GM21447 (cell line): ENCODE data around the gene SIAH3.

Source experiments
- ATAC-seq: cut with Tn5 transposase; IDR thresholded peaks from one replicate; pipeline ENCODE4 v1.9.1; 2021; ENCODE audit not compliant: unreplicated experiment

SIAH3 gene

DNA sequence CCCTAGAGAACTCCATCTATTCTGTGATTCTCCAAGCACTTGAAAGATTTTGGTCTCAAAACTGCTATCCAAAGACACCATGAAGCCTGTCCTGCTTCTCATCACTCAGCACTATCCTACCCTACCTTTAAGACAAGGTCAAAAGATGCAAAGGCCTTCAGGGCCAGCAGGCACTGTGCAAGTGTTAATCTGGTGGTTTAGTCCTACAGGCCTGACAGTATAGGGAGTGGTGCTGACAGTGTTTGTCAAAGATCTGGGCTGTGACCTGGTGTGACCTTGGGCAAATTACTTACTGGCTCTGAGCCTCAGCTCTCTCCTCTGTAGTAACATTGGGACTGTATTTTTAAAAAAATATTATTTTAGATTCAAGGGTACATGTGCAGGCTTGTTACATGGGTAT is 28.0 kb downstream of the SIAH3 start:
- ATAC-seq = no peak

GRCh38 chr13:45821811-45822210 is 29.7 kb downstream of the SIAH3 start:
- no peak for ATAC-seq

- ATAC-seq = no peak
Observed at GRCh38 chr13:45820106-45820838, 31.3 kb downstream of the SIAH3 start.

- ATAC-seq = no peak
Observed at GRCh38 chr13:45817833-45818232, 33.7 kb downstream of the SIAH3 start.

DNA sequence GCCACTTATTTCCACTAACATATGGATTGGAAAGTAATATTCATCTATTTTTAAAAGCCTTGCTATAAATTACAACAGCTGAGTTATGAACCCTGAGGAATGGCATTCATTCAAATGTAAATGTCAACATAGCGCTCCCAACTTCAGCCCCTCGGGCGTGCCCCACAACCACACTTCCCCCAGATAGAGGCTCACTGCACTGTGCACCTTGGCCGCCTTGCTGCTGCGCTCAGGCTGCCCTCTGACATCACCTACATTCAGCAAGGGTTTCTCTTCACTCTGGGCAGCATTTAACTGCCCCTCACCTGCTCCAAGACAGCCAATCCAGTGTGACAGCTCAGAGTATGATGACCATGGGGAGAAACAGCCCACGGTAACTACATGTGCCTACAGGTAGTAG is 35.1 kb downstream of the SIAH3 start:
- ATAC-seq = no peak

- ATAC-seq = no peak
Observed at GRCh38 chr13:45812695-45813372, 38.7 kb downstream of the SIAH3 start.

- ATAC-seq = no peak
Observed at GRCh38 chr13:45811891-45812694, 39.5 kb downstream of the SIAH3 start.

- no peak for ATAC-seq
Observed at GRCh38 chr13:45809801-45810394, 41.7 kb downstream of the SIAH3 start.

- no peak for ATAC-seq
Observed at GRCh38 chr13:45808925-45809324, 42.6 kb downstream of the SIAH3 start.

DNA sequence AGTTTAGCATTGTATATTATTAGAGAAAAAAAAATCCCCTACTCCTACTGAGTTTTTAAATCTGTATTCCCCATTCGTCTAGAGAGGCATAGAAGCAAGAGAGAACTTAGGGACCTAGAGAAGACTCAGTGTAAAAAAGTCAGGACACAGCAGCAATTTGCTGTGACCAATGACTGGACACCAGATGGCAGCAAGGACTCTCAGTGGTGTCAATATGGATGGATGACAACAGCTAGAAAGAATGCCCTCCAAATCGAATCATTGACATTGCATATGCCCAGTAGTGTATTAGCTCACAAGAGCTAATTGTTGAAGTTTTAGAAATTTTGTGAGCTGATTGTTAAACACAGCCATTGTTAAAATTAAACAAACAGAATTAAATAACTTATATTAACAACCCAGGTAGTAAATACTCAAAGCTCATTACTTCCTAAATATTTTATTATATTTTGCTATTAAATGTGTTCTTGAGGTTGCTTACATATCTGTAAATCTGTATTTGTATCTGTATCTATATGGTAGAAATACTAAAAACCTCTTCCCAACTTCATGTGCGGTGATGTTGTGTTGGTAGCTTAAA is 43.9 kb downstream of the SIAH3 start:
- ATAC-seq = no peak

- no peak for ATAC-seq
Observed at GRCh38 chr13:45800485-45800884, 51.1 kb downstream of the SIAH3 start.

GRCh38 chr13:45799451-45799850 is 52.1 kb downstream of the SIAH3 start:
- no peak for ATAC-seq

- no peak for ATAC-seq
Observed at GRCh38 chr13:45798851-45799250, 52.7 kb downstream of the SIAH3 start.

DNA sequence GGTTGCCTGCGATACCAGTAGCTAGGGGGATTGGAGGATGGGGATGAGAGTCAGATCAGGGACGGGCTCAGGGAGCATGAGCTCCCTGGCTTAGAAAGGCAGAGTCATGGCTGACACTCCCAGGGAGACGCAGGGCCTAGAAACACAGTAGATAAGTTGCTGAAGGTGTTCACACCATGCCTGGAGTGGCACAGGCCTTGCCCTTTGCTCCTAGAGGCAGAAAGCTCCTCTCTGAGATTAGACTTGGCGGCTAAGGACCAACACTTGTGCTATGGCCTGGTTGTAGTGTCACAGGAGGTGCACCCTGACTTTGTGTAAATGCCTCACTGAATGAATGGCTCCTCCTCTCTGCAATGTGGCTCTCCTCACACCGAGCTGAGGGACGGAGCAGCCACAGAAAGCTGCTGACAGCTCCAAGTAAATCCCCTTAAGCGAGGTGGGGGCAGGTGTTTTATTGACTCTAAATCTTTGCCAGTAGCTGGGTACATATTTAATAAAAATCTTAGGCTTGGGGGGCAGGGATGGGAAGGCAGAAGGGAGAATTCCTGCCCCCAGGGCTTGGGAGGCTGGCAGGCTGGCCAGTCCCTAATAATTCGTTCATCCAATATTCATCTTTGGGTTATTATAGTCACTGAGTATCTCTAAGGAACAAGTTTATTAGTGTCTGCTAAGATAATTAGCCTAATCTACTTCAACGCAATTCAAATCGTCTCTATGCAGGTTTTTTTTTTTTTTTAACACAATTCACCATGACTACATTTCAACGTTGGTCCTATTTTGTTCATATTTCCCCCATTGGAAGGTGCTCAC is 54.9 kb downstream of the SIAH3 start:
- no peak for ATAC-seq

DNA sequence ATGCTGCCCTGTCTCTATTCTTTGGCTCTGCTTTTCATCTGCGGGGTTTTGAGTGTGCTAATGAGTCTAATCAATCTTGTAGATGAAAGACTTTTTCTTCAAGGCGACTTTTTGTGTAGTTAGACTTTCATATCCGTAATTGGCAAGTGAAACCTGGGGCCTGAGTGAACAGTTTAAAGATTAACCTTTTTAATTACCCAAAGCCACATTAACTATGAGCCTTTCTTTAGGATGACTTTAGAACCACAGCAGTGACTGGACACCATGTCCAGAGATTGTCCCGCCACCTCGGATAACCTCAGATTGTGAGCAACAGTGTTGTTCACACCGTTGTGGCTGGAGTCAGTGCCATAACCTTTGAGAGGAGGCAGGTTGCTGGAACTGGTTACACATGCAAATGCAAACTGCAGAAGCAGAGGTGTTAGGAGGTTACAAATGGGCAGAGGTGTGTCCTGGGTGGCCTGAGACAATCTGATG is 58.7 kb downstream of the SIAH3 start:
- ATAC-seq = no peak

- no peak for ATAC-seq
Observed at GRCh38 chr13:45788011-45788410, 63.5 kb downstream of the SIAH3 start.

DNA sequence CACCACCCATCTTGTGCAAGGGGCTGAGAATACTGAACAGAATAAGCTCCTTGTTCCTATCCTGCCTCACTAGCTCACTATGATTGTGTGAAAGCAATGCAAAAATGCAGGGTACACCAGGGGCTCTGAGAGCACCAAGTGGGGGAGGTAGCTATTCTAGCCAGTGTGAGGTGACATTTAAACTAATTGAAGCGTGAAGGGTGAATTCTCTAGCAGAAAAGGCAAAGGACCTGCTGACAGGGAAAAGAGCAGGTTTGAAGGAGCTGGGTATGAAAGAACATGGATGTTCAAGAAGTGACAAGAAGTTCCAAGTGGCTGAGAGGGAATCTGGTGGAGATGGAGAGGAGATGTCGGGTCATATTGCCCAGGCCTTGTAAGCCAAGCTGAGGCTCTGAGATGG is 64.2 kb downstream of the SIAH3 start:
- no peak for ATAC-seq

DNA sequence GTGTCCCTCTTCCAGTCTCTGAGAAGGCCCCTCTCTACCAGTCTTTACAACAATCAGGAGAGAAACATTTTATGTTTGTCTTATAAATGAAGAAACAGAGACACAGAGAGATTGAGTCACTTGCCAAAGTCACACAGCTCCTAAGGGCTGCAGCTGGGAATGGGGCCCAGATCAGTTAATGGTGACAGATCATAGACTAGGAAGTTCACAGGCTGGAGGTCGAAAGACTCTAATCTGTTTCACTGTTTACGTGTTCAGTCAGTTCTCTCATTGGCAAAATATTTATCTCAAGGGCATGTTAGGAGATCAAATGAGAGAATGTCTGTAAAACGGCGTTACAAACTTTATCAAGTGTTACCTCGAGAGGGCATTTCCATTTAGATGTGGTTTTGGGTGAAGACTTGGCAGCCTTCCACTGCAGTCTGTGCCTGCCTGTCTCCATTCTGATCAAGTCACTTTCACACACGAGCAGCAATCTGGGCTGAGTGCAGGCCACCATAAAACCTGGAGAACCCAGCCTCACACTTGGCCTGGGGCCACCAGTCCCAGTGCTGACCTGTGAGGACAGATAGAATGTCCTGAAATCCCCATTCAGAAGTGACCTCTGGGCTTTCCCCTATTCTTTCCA is 65.1 kb downstream of the SIAH3 start:
- ATAC-seq = no peak

- no peak for ATAC-seq
Observed at GRCh38 chr13:45784755-45785675, 66.5 kb downstream of the SIAH3 start.
